Panc1 (cell line): ENCODE data around the gene MYOG. TPM values are rescaled to one million over a fixed set of nuclear protein-coding genes. Genes with fewer than 3 reads are reported as not detected.

ENCODE experiments used
- ATAC-seq: fragments of 200-7000 bp; cut with Tn5 transposase; 2 replicates; pipeline ENCODE4 v1.9.1; 2020; ENCODE audit warnings: mild to moderate bottlenecking, moderate library complexity
- BruUV-seq: library from RNA; stranded (reverse); fragments of 400-500 nt; replicated peaks from 2 replicates; lab custom pipeline; 2021; lab: Mats Ljungman, UMichigan
- CTCF ChIA-PET: fragments of 300-600 bp; sonication (Branson Sonifier 250); formaldehyde crosslinking; loops from one replicate; lab custom pipeline; 2022; ENCODE audit warnings: antibody characterized with exemption; lab: Charles Lee
- POLR2A ChIA-PET: fragments of 300-600 bp; sonication (Branson Sonifier 250); formaldehyde crosslinking; loops from one replicate; lab custom pipeline; 2022; ENCODE audit warnings: antibody characterized with exemption; lab: Charles Lee
- DNase-seq: peaks from one replicate; pipeline ENCODE4 v3.0.0-alpha.2; 2010; ENCODE audit warnings: low read depth, low spot score
- H3K27ac ChIP-seq: 2 replicates; pipeline ENCODE4 v1.5.1; 2011; ENCODE audit warnings: mild to moderate bottlenecking, low read length, inconsistent platforms
- H3K27me3 ChIP-seq: fragments of 200-500 bp; sonication (Bioruptor generic); 2 replicates; pipeline ENCODE4 v1.6.0; 2014; ENCODE audit warnings: low read length, inconsistent platforms; ENCODE audit not compliant: control insufficient read depth, insufficient read depth
- H3K36me3 ChIP-seq: fragments of 200-500 bp; sonication (Bioruptor generic); 2 replicates; pipeline ENCODE4 v1.5.1; 2014; ENCODE audit warnings: inconsistent platforms, mild to moderate bottlenecking, low read length, moderate library complexity; ENCODE audit not compliant: control insufficient read depth, insufficient read depth
- H3K4me1 ChIP-seq: 2 replicates; pipeline ENCODE4 v1.5.1; 2011; ENCODE audit warnings: inconsistent platforms, mild to moderate bottlenecking, low read length, moderate library complexity; ENCODE audit not compliant: control insufficient read depth, insufficient read depth
- H3K4me3 ChIP-seq, 2 experiments: 2 replicates each; pipeline ENCODE4 v1.5.1; 2011 to 2012; ENCODE audit warnings: low read depth in 2 of 2, low read length in 2 of 2, mild to moderate bottlenecking in 2 of 2, inconsistent platforms in 1 of 2, moderate library complexity in 1 of 2
- H3K9me3 ChIP-seq: fragments of 200-500 bp; sonication (Bioruptor generic); 2 replicates; pipeline ENCODE4 v1.5.1; 2014; ENCODE audit warnings: low read depth, mild to moderate bottlenecking, inconsistent platforms, low read length, moderate library complexity; ENCODE audit not compliant: control insufficient read depth, insufficient read depth
- CTCF ChIP-seq: fragments of 450-650 bp; IDR thresholded peaks from 2 replicates; pipeline ENCODE4 v1.5.1; 2017; ENCODE audit warnings: mild to moderate bottlenecking
- POLR2AphosphoS5 ChIP-seq: IDR thresholded peaks from 2 replicates; pipeline ENCODE4 v1.6.1; 2012; ENCODE audit warnings: mild to moderate bottlenecking, low read depth, low read length, moderate library complexity
- REST ChIP-seq, 2 experiments: IDR thresholded peaks; 2 replicates each; pipeline ENCODE4 v1.6.1; 2011 to 2012; ENCODE audit warnings: low read depth in 2 of 2, control low read depth in 1 of 2, low read length in 1 of 2, mild to moderate bottlenecking in 1 of 2, moderate library complexity in 1 of 2; ENCODE audit not compliant: insufficient read depth in 1 of 2
- SIN3A ChIP-seq: IDR thresholded peaks from 2 replicates; pipeline ENCODE4 v1.6.1; 2012; ENCODE audit warnings: low read depth, mild to moderate bottlenecking, low read length, moderate library complexity, borderline replicate concordance; ENCODE audit not compliant: insufficient read depth
- TCF7L2 ChIP-seq: IDR thresholded peaks from 2 replicates; pipeline ENCODE4 v1.6.1; 2011; ENCODE audit warnings: mild to moderate bottlenecking, low read depth, low read length, inconsistent platforms
- in situ Hi-C: cut with HindIII; loops from 2 replicates; pipeline ENCODE4 v1.10.0; 2016; ENCODE audit warnings: low sequenced_read_pairs, low pct_unique_long_range_greater_than_20kb
- intact Hi-C: fragments of 100-400 bp; cut with micrococcal nuclease; formaldehyde crosslinking; loops from one replicate; pipeline ENCODE4 v1.10.0; 2022; ENCODE audit not compliant: unreplicated experiment
- total RNA-seq: library from RNA; stranded (reverse); gene quantifications from one replicate; pipeline ENCODE4 v1.2.1, GENCODE V29; 2021; ENCODE audit not compliant: unreplicated experiment

MYOG gene
- total RNA-seq, 1 experiment from 2014 or later: not detected

GRCh38 chr1:203089001-203089650, 3.3 kb upstream of the MYOG start:
- POLR2A ChIA-PET: no interaction called here
- no peak for TF ChIP-seq REST (IDR thresholded peaks at IDR 0.05; ENCODE audit: insufficient read depth in 1 of 2, low read depth in 2 of 2, low read length in 1 of 2)
- TF ChIP-seq CTCF: no peak
- no peak for TF ChIP-seq POLR2AphosphoS5
- TF ChIP-seq TCF7L2: no peak
- TF ChIP-seq SIN3A: no peak
- DNase-seq: no peak
- Histone ChIP-seq H3K27ac (no peak overlapping the region), H3K27me3 (peaks cover 2% of the 10 kb centered on the region; the same call in 1 of the 2 replicates), H3K4me1 (no peaks in the 10 kb centered on the region), H3K36me3 (no peaks in the 10 kb centered on the region), H3K4me3 (no peak overlapping the region), H3K9me3 (no peaks in the 10 kb centered on the region)
- ATAC-seq: no peak
- intact Hi-C loops (no loop called here), in situ Hi-C loops (no loop called here)
- BruUV-seq: no TSS peak
- CTCF ChIA-PET: no interaction called here

GRCh38 chr1:203088441-203088840, 2.6 kb upstream of the MYOG start:
- Histone ChIP-seq H3K9me3 (no peaks in the 10 kb centered on the region), H3K27me3 (peaks cover 2% of the 10 kb centered on the region; the same call in 1 of the 2 replicates), H3K4me3 (no peak overlapping the region), H3K36me3 (no peaks in the 10 kb centered on the region), H3K27ac (no peak overlapping the region), H3K4me1 (no peaks in the 10 kb centered on the region)
- in situ Hi-C loops: no loop called here
- DNase-seq: no peak
- no TSS peak for BruUV-seq
- intact Hi-C loops: no loop called here
- TF ChIP-seq POLR2AphosphoS5 (no peak), SIN3A (no peak), REST (IDR thresholded peaks at IDR 0.05; ENCODE audit: insufficient read depth in 1 of 2, low read depth in 2 of 2, low read length in 1 of 2) (no peak), CTCF (no peak), TCF7L2 (no peak)
- POLR2A ChIA-PET: no interaction called here
- CTCF ChIA-PET: no interaction called here
- ATAC-seq: no peak
